Psoas muscle (tissue), 8 donors: Measurements from ENCODE around the gene TJAP1. TPM values are rescaled to one million over a fixed set of nuclear protein-coding genes. Genes with fewer than 3 reads are reported as not detected.

Experiments used
- ATAC-seq, 4 donors: fragments of 200-7000 bp; cut with Tn5 transposase; one replicate each; pipeline ENCODE4 v1.9.1; 2020; ENCODE audit warnings: moderate library complexity in 3 of 4, mild to moderate bottlenecking in 2 of 4
- DNase-seq, 2 donors: peaks; one replicate each; pipeline ENCODE4 v3.0.0-alpha.2; 2020
- H3K27ac ChIP-seq: fragments of 200-600 bp; one replicate; pipeline ENCODE4 v1.8.0; 2022
- H3K27me3 ChIP-seq, 3 donors: fragments of 200-600 bp in 1 of 3; one replicate each; pipeline versions ENCODE4 v1.6.1 to v1.8.0; 2013 to 2022; ENCODE audit warnings: low read length in 2 of 3, mild to moderate bottlenecking in 2 of 3, moderate library complexity in 1 of 3; ENCODE audit not compliant: insufficient read depth in 3 of 3
- H3K36me3 ChIP-seq, 2 donors: fragments of 200-600 bp in 1 of 2; one replicate each; pipeline versions ENCODE4 v1.6.1 to v1.8.0; 2013 to 2022; ENCODE audit warnings: low read depth in 1 of 2, mild to moderate bottlenecking in 1 of 2, moderate library complexity in 1 of 2; ENCODE audit not compliant: insufficient read depth in 1 of 2
- H3K4me1 ChIP-seq: fragments of 200-600 bp; one replicate; pipeline ENCODE4 v1.8.0; 2022
- H3K4me3 ChIP-seq: fragments of 200-600 bp; one replicate; pipeline ENCODE4 v1.8.0; 2022; ENCODE audit warnings: mild to moderate bottlenecking
- H3K9me3 ChIP-seq: fragments of 200-600 bp; one replicate; pipeline ENCODE4 v1.8.0; 2022
- CTCF ChIP-seq: fragments of 200-600 bp; IDR thresholded peaks from one replicate; pipeline ENCODE4 v1.8.0; 2022; ENCODE audit warnings: antibody characterized with exemption
- WGBS, 3 donors: extraction: QIAGEN DNeasy Blood & Tissue Kit; methylation state at CpG; one replicate each; pipeline versions ENCODE4 v1.1.6 to v1.1.7; 2013; 5-methylcytosine and 5-hydroxymethylcytosine counted together
- intact Hi-C, 2 donors: fragments of 100-400 bp; cut with DNase I; formaldehyde crosslinking; loops; one replicate each; pipeline versions ENCODE4 v1.11.0 to v1.14.2; 2022
- polyA plus RNA-seq, 3 donors: library from polyadenylated mRNA; stranded (reverse); fragments of 200-250 nt; gene quantifications; one replicate each; pipeline ENCODE4 v1.2.3, GENCODE V29; 2013
- total RNA-seq, 4 donors: library from RNA; stranded (reverse); fragmentation: NEBNext Ultra II Directional in 2 of 4; extraction: Animal tissue kit (Norgen Biotek cat#: 25700) in 2 of 4; gene quantifications; one replicate each; pipeline versions ENCODE4 v1.2.1 to v1.2.4, GENCODE V29; 2021 to 2023
- donor health status: healthy with polysubstance abuse.
- donor health status: DM: no; HTN: no; CAD: no; lungs with moderate emphysema.
- donor health status: Bipolar disorder and iron deficiency.
- donor health status: healthy.
- donor health status: DM: yes; HTN: yes; CAD: no.
- donor health status: DM: no; HTN: no; CAD: no.
- donor health status: DM: no; HTN: no; CAD: no.
- donor health status: DM: yes; HTN: yes; CAD: no.

The TJAP1 gene
- total and polyA plus RNA-seq, 7 donors, result 18.0 to 39.9 (median 35.2) TPM

- peaks cover 12% of the 10 kb centered on the region for H3K4me1 ChIP-seq
- peak overlapping the region; percentile 87 for H3K4me3 ChIP-seq
- peaks cover 0 to 9% (median 0%) of the 10 kb centered on the region in 3 donors for H3K27me3 ChIP-seq
- ATAC-seq (no peak), DNase-seq (peak in 1 of 2 donors; percentile 54)
- no peak for TF ChIP-seq CTCF
- peaks cover 10 to 57% of the 10 kb centered on the region in 2 donors for H3K36me3 ChIP-seq
- no peaks in the 10 kb centered on the region for H3K9me3 ChIP-seq
- intact Hi-C loops, result no loop called here
- no peak overlapping the region for H3K27ac ChIP-seq
- 7 to 14% (median 8%) methylated on average over 37 to 69 of the region's 69 CpGs for WGBS, 3 donors
These were observed 32.0 kb downstream of the TJAP1 start for GRCh38 chr6:43509142-43509983.

DNA sequence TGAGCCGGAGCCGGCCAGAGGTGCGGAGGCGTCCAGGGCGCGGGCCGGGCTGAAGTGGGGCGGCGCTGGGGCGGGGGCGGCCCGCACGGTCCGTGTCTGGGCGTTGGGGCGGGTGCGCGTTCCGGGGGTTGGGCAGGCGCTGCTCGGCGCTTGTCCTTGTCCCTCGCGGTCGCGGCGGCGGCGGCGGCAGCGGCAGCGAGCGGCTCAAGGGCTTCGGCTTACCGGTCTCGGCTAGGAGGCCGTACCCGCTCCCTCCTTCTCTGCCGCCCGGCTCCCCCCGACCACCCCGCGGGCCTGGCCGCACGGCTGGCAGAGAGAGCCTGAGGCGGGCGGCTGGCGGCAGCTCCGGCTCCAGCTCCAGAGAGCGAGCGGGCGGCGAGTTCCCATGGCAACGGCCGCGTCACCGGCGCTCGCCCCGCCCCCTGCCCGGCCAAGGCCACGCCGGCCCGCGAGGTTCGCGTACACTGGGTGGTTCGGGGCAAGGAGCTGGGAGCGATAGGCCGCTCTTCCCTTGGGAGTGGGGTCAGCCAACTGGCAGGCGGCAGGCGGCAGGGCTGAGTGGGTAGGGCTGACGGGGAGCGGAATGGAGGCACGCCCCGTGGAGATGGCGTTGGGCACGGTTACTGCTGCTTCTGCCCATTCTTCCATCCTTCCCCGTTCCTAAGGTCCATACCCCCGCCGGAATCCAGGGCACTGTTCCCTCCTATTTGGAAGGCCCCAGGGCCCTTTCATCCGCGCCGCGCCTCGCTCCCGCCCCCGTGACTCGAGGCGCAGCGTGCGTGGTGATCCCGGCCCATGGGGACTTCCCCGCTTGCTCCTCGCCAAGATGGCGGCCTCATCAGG lies 32.8 kb downstream of the TJAP1 start, which contains the start of gene LRRC73:
Gene LRRC73, minus strand, starts transcription at position 363 of the 843 bp plus-strand sequence. CDS start 561 bp downstream, outside the sequence.
- H3K27ac ChIP-seq, result peak within 1 kb of the TSS; percentile 30
- peak within 1 kb of the TSS; percentile 87 for H3K4me3 ChIP-seq
- peak; percentile 81 to 90 (median 84) for ATAC-seq
- intact Hi-C loops, result loop anchor here in 1 of 2 donors (10.0 kb wide), 1 partner anchor 615 kb away; a partner anchor contains a TSS
- H3K9me3 ChIP-seq, result no peaks in the 10 kb centered on the region
- TF ChIP-seq CTCF, result no peak
- WGBS, 3 donors, result 4 to 5% (median 5%) methylated on average over 61 to 96 of the region's 96 CpGs
- H3K27me3 ChIP-seq, result peaks cover 0 to 9% (median 0%) of the 10 kb centered on the region in 3 donors
- peak; percentile 90 to 93 for DNase-seq
- peaks cover 10 to 57% of the 10 kb centered on the region in 2 donors for H3K36me3 ChIP-seq
- peaks cover 20% of the 10 kb centered on the region for H3K4me1 ChIP-seq

DNA sequence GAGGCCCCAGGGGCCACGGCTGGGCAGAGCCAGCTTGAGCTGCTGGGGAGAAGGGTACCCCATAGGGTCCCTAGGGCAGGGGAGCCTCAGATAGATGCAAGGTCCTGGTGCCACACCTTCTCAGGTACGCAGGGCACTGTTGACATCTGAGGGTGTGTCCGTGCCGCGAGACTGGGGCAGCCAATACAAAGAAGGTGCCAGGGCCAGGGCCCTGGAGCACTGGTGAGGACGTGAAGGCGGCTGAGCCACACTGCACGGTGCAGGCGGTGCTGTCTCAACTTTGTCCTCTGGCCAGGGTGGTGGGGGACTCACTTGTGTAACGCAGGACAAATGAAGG lies 33.4 kb downstream of the TJAP1 start:
- Histone ChIP-seq H3K27ac (peak overlapping the region; percentile 30), H3K27me3 (peaks cover 0 to 9% (median 0%) of the 10 kb centered on the region in 3 donors), H3K9me3 (no peaks in the 10 kb centered on the region), H3K4me3 (peak overlapping the region; percentile 87), H3K36me3 (peaks cover 10 to 57% of the 10 kb centered on the region in 2 donors), H3K4me1 (peaks cover 25% of the 10 kb centered on the region)
- 62 to 83% (median 72%) methylated on average over 10 of the region's 10 CpGs for WGBS, 3 donors
- intact Hi-C loops, result loop anchor here in 1 of 2 donors (10.0 kb wide), 1 partner anchor 616 kb away; a partner anchor contains a TSS
- peak in 2 of 4 donors; percentile 0 to 4 for ATAC-seq
- TF ChIP-seq CTCF, result no peak
- no peak for DNase-seq

GRCh38 chr6:43511824-43512415 lies 34.5 kb downstream of the TJAP1 start:
- Histone ChIP-seq H3K27me3 (peaks cover 0 to 9% (median 0%) of the 10 kb centered on the region in 3 donors), H3K27ac (no peak overlapping the region), H3K9me3 (no peaks in the 10 kb centered on the region), H3K4me3 (no peak overlapping the region), H3K4me1 (peaks cover 28% of the 10 kb centered on the region), H3K36me3 (peaks cover 10 to 53% of the 10 kb centered on the region in 2 donors)
- DNase-seq, result peak in 1 of 2 donors; percentile 46
- TF ChIP-seq CTCF, result no peak
- intact Hi-C loops, result loop anchor here in 1 of 2 donors (10.0 kb wide), 1 partner anchor 617 kb away; a partner anchor contains a TSS
- WGBS, 3 donors, result 42 to 56% (median 44%) methylated on average over 10 to 11 of the region's 11 CpGs
- no peak for ATAC-seq
